HFF-Myc (cell line): ENCODE results near the gene PARVA.

ENCODE experiments used
- DNase-seq: peaks from one replicate; pipeline ENCODE4 v3.0.0-alpha.2; 2011; ENCODE audit warnings: low read depth; ENCODE audit errors: extremely low read depth
- H3K4me3 ChIP-seq: replicated peaks from 2 replicates; pipeline ENCODE4 v1.5.1; 2011; ENCODE audit warnings: low read depth, mild to moderate bottlenecking, control low read depth, low read length
- TF ChIP-seq, protein P1 (sequence below): IDR thresholded peaks from 2 replicates; pipeline ENCODE4 v1.5.1; 2012; ENCODE audit warnings: mild to moderate bottlenecking, low read depth, low read length, control low read depth; ENCODE audit errors: missing control alignments

PARVA gene

DNA sequence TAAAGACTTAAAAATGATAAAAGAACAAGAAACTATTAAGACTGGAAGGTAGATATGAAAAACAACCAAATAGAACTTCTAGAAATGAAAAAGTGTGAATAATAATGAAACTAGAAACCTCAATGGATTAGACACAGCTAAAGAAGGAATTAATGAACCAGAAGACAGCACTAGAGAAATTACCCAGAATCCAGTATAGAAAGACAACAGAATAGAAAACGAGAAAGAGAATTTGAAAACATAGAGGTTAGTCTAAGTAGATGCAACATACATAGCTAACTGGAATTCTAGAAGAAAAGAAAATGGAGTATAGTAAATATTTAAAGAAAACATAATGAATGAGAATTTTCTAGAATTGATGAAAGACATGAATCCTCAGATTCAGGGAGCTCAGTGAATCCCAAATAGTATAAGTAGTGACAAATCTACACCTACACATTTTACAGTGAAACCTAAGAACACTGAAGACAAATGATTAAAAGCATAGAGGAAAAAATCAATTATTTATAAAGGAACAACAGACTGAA, 111.9 kb downstream of the PARVA start:
- no peak for DNase-seq
- TF ChIP-seq, protein P1, sequence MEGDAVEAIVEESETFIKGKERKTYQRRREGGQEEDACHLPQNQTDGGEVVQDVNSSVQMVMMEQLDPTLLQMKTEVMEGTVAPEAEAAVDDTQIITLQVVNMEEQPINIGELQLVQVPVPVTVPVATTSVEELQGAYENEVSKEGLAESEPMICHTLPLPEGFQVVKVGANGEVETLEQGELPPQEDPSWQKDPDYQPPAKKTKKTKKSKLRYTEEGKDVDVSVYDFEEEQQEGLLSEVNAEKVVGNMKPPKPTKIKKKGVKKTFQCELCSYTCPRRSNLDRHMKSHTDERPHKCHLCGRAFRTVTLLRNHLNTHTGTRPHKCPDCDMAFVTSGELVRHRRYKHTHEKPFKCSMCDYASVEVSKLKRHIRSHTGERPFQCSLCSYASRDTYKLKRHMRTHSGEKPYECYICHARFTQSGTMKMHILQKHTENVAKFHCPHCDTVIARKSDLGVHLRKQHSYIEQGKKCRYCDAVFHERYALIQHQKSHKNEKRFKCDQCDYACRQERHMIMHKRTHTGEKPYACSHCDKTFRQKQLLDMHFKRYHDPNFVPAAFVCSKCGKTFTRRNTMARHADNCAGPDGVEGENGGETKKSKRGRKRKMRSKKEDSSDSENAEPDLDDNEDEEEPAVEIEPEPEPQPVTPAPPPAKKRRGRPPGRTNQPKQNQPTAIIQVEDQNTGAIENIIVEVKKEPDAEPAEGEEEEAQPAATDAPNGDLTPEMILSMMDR, result no peak
- H3K4me3 ChIP-seq, result no peak overlapping the region

DNA sequence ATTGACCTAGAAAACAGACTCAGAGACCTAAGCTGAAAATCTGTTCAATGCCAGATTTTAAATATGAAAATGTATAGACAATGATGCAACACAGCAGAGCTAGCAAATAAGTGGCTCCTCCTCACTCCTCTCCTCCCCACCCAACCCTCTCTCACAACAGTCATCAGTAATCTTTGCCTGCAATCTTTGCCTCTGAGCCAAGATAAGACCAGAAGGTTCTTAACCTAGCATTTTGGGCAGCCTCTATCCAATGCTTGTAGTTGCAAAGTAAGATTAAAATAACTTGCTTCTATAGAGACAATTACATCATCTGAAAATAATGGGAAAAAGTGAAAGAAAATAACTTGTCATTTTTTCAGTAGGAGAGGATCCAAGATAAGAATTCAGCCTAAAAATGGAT, 117.3 kb downstream of the PARVA start:
- TF ChIP-seq, protein P1, result no peak
- no peak overlapping the region for H3K4me3 ChIP-seq
- DNase-seq, result no peak

GRCh38 chr11:12496181-12497025, 119.0 kb downstream of the PARVA start:
- DNase-seq, result no peak
- TF ChIP-seq, protein P1, result peak; percentile 33
- H3K4me3 ChIP-seq, result no peak overlapping the region

GRCh38 chr11:12497431-12497830, 120.1 kb downstream of the PARVA start:
- no peak overlapping the region for H3K4me3 ChIP-seq
- TF ChIP-seq, protein P1, result no peak
- DNase-seq, result no peak

DNA sequence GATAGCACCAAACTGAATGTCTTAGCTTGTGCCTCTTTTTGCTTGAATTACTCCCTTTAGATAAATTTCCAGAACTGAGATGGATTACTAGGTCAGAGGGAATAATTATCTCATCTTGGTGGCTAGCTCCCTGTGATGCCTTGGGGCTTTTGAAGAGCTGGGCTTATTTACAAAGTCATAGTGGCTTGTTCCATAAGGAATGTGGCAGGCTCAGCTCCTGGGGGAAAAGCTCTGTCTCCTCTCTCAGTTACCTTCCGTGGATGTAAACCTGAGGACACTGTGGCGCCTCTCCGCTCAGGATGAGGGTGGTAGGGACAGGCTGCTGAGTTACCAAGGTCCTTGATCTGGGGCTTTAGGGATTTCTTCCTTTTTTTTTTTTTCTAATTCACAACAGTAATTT, 121.7 kb downstream of the PARVA start:
- TF ChIP-seq, protein P1, result no peak
- H3K4me3 ChIP-seq, result no peak overlapping the region
- DNase-seq, result no peak

- TF ChIP-seq, protein P1, result no peak
- DNase-seq, result no peak
- H3K4me3 ChIP-seq, result no peak overlapping the region
These were observed 124.7 kb downstream of the PARVA start for GRCh38 chr11:12502046-12502445.
